Measurements from ENCODE around the gene STX3. TPM values are rescaled to one million over a fixed set of nuclear protein-coding genes. Genes with fewer than 3 reads are reported as not detected.
A peak's percentile ranks its signal among the peaks of the same experiment; 100 is the strongest.

Gene STX3
- total and polyA plus RNA-seq, 2 of the 13 experiments (the other 11 are each of a cell fraction or from before 2014, with no cell fraction given): 16.5 to 24.0 TPM

DNA sequence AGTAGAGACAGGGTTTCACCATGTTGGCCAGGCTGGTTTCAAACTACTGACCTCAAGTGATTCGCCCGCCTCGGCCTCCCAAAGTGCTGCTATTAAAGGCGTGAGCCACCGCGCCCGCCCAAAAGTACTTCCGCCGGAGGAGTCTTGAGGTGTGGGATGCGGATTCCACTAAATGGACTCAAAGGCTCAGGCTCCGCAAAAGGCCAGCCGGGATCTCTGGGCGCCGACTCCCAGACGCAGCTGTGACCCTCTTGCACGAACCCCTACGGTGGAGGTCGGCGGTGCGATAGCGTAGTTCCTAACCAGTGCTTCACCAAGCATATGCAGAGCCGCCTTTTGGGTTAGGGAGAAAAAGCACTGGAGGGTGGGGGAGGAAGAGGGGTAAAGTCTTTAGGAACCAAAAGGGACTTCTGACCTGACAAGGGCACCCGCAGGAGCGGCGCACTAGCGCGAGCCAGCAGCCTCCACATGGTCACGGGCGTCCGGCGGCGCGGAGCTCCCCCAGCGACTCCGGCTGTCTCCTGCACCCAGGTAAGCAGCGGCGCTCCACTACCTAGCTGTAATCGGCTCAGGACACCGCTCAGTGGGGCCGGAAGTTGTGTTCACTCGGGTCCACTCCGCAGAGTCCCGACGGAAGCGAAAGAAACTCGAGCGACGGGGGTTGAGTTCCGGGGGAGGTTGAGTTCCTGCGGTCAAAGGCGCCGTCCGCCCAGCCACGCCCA is 55.2 kb downstream of the STX3 start, which contains the start of gene MRPL16 (continued):
- TF ChIP-seq RAD21 (CRISPR knock-in tag; IDR thresholded peaks at IDR 0.05): no peak; the same call in 1 of the 2 replicates
- no peak for TF ChIP-seq ZNF138 (CRISPR knock-in tag; IDR thresholded peaks at IDR 0.05; ENCODE audit: low read depth)
- TF ChIP-seq TCF7 (IDR thresholded peaks at IDR 0.05; ENCODE audit: low read depth): peak; percentile 52; the same call in 1 of the 2 replicates
- peak; percentile 80 for TF ChIP-seq RBM39 (IDR thresholded peaks at IDR 0.05; ENCODE audit: low read depth, low read length, poor library complexity, severe bottlenecking)
- TF ChIP-seq, protein P1, sequence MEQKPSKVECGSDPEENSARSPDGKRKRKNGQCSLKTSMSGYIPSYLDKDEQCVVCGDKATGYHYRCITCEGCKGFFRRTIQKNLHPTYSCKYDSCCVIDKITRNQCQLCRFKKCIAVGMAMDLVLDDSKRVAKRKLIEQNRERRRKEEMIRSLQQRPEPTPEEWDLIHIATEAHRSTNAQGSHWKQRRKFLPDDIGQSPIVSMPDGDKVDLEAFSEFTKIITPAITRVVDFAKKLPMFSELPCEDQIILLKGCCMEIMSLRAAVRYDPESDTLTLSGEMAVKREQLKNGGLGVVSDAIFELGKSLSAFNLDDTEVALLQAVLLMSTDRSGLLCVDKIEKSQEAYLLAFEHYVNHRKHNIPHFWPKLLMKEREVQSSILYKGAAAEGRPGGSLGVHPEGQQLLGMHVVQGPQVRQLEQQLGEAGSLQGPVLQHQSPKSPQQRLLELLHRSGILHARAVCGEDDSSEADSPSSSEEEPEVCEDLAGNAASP (CRISPR knock-in tag; IDR thresholded peaks at IDR 0.05; ENCODE audit: borderline replicate concordance): peak; percentile 71
- TF ChIP-seq, protein P2, sequence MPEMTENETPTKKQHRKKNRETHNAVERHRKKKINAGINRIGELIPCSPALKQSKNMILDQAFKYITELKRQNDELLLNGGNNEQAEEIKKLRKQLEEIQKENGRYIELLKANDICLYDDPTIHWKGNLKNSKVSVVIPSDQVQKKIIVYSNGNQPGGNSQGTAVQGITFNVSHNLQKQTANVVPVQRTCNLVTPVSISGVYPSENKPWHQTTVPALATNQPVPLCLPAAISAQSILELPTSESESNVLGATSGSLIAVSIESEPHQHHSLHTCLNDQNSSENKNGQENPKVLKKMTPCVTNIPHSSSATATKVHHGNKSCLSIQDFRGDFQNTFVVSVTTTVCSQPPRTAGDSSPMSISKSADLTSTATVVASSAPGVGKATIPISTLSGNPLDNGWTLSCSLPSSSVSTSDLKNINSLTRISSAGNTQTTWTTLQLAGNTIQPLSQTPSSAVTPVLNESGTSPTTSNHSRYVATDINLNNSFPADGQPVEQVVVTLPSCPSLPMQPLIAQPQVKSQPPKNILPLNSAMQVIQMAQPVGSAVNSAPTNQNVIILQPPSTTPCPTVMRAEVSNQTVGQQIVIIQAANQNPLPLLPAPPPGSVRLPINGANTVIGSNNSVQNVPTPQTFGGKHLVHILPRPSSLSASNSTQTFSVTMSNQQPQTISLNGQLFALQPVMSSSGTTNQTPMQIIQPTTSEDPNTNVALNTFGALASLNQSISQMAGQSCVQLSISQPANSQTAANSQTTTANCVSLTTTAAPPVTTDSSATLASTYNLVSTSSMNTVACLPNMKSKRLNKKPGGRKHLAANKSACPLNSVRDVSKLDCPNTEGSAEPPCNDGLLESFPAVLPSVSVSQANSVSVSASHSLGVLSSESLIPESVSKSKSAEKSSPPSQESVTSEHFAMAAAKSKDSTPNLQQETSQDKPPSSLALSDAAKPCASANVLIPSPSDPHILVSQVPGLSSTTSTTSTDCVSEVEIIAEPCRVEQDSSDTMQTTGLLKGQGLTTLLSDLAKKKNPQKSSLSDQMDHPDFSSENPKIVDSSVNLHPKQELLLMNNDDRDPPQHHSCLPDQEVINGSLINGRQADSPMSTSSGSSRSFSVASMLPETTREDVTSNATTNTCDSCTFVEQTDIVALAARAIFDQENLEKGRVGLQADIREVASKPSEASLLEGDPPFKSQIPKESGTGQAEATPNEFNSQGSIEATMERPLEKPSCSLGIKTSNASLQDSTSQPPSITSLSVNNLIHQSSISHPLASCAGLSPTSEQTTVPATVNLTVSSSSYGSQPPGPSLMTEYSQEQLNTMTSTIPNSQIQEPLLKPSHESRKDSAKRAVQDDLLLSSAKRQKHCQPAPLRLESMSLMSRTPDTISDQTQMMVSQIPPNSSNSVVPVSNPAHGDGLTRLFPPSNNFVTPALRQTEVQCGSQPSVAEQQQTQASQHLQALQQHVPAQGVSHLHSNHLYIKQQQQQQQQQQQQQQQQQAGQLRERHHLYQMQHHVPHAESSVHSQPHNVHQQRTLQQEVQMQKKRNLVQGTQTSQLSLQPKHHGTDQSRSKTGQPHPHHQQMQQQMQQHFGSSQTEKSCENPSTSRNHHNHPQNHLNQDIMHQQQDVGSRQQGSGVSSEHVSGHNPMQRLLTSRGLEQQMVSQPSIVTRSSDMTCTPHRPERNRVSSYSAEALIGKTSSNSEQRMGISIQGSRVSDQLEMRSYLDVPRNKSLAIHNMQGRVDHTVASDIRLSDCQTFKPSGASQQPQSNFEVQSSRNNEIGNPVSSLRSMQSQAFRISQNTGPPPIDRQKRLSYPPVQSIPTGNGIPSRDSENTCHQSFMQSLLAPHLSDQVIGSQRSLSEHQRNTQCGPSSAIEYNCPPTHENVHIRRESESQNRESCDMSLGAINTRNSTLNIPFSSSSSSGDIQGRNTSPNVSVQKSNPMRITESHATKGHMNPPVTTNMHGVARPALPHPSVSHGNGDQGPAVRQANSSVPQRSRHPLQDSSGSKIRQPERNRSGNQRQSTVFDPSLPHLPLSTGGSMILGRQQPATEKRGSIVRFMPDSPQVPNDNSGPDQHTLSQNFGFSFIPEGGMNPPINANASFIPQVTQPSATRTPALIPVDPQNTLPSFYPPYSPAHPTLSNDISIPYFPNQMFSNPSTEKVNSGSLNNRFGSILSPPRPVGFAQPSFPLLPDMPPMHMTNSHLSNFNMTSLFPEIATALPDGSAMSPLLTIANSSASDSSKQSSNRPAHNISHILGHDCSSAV (CRISPR knock-in tag; IDR thresholded peaks at IDR 0.05; ENCODE audit: borderline replicate concordance): no peak
- TF ChIP-seq NFIB (CRISPR knock-in tag; IDR thresholded peaks at IDR 0.05; ENCODE audit: borderline replicate concordance): no peak
- TF ChIP-seq, protein P3, sequence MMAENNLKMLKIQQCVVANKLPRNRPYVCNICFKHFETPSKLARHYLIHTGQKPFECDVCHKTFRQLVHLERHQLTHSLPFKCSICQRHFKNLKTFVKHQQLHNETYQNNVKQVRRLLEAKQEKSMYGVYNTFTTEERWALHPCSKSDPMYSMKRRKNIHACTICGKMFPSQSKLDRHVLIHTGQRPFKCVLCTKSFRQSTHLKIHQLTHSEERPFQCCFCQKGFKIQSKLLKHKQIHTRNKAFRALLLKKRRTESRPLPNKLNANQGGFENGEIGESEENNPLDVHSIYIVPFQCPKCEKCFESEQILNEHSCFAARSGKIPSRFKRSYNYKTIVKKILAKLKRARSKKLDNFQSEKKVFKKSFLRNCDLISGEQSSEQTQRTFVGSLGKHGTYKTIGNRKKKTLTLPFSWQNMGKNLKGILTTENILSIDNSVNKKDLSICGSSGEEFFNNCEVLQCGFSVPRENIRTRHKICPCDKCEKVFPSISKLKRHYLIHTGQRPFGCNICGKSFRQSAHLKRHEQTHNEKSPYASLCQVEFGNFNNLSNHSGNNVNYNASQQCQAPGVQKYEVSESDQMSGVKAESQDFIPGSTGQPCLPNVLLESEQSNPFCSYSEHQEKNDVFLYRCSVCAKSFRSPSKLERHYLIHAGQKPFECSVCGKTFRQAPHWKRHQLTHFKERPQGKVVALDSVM (CRISPR knock-in tag; IDR thresholded peaks at IDR 0.05): peak; percentile 64
- TF ChIP-seq ELF3 (CRISPR knock-in tag; IDR thresholded peaks at IDR 0.05): peak; percentile 65; the same call in 1 of the 2 replicates
- no peak for TF ChIP-seq SMC3 (IDR thresholded peaks at IDR 0.05; ENCODE audit: low read length)
- TF ChIP-seq BHLHE40 (IDR thresholded peaks at IDR 0.05; ENCODE audit: low read length): no peak
- TF ChIP-seq BRD4 (CRISPR knock-in tag; IDR thresholded peaks at IDR 0.05): no peak
- no peak for TF ChIP-seq KAT2B (IDR thresholded peaks at IDR 0.05; ENCODE audit: borderline replicate concordance, low read depth, low read length)
- peak; percentile 80 for TF ChIP-seq ZSCAN9 (CRISPR knock-in tag; IDR thresholded peaks at IDR 0.05; ENCODE audit: borderline replicate concordance)
- no peak for TF ChIP-seq MZF1 (CRISPR knock-in tag; IDR thresholded peaks at IDR 0.05; ENCODE audit: borderline replicate concordance)
- TF ChIP-seq SMAD3 (CRISPR knock-in tag; IDR thresholded peaks at IDR 0.05): peak; percentile 95
- TF ChIP-seq, protein P4, sequence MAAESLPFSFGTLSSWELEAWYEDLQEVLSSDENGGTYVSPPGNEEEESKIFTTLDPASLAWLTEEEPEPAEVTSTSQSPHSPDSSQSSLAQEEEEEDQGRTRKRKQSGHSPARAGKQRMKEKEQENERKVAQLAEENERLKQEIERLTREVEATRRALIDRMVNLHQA (CRISPR knock-in tag; IDR thresholded peaks at IDR 0.05): 0 out of 2 replicates have a peak, but pooled peaks have one; percentile 71
